ENCODE measurements around the gene PICALM.

Gene PICALM

GRCh38 chr11:86069408-86070101 is 671 bp upstream of the PICALM start:
- in situ Hi-C loops (cut with HindIII; ENCODE audit: low pct_unique_long_range_greater_than_20kb, low sequenced_read_pairs): no loop called here
- peak in 1 of 2 experiments; percentile 65 for DNase-seq (ENCODE audit: low read depth in 1 of 2, low spot score in 1 of 2)
- TF ChIP-seq JUND (IDR thresholded peaks at IDR 0.05; ENCODE audit: low read depth): no peak

GRCh38 chr11:86068138-86068871 is 579 bp downstream of the PICALM start:
- peak in 1 of 2 experiments; percentile 47 for DNase-seq (ENCODE audit: low read depth in 1 of 2, low spot score in 1 of 2)
- TF ChIP-seq JUND (IDR thresholded peaks at IDR 0.05; ENCODE audit: low read depth): no peak
- in situ Hi-C loops (cut with HindIII; ENCODE audit: low pct_unique_long_range_greater_than_20kb, low sequenced_read_pairs): no loop called here

- no peak for TF ChIP-seq JUND (IDR thresholded peaks at IDR 0.05; ENCODE audit: low read depth)
- in situ Hi-C loops (cut with HindIII; ENCODE audit: low pct_unique_long_range_greater_than_20kb, low sequenced_read_pairs): no loop called here
- DNase-seq (ENCODE audit: low read depth in 1 of 2, low spot score in 1 of 2): no peak
Measured at GRCh38 chr11:86067851-86068137, 1.1 kb downstream of the PICALM start.

- peak in 1 of 2 experiments; percentile 31 for DNase-seq (ENCODE audit: low read depth in 1 of 2, low spot score in 1 of 2)
- no peak for TF ChIP-seq JUND (IDR thresholded peaks at IDR 0.05; ENCODE audit: low read depth)
- in situ Hi-C loops (cut with HindIII; ENCODE audit: low pct_unique_long_range_greater_than_20kb, low sequenced_read_pairs): no loop called here
Measured at GRCh38 chr11:86067009-86067850, 1.7 kb downstream of the PICALM start.

- no peak for TF ChIP-seq JUND (IDR thresholded peaks at IDR 0.05; ENCODE audit: low read depth)
- in situ Hi-C loops (cut with HindIII; ENCODE audit: low pct_unique_long_range_greater_than_20kb, low sequenced_read_pairs): no loop called here
- no peak for DNase-seq (ENCODE audit: low read depth in 1 of 2, low spot score in 1 of 2)
Measured at GRCh38 chr11:86066657-86067008, 2.3 kb downstream of the PICALM start.

GRCh38 chr11:86066033-86066432 is 2.9 kb downstream of the PICALM start:
- DNase-seq (ENCODE audit: low read depth in 1 of 2, low spot score in 1 of 2): no peak
- in situ Hi-C loops (cut with HindIII; ENCODE audit: low pct_unique_long_range_greater_than_20kb, low sequenced_read_pairs): no loop called here
- TF ChIP-seq JUND (IDR thresholded peaks at IDR 0.05; ENCODE audit: low read depth): no peak

GRCh38 chr11:86064220-86064803 is 4.6 kb downstream of the PICALM start:
- in situ Hi-C loops (cut with HindIII; ENCODE audit: low pct_unique_long_range_greater_than_20kb, low sequenced_read_pairs): no loop called here
- TF ChIP-seq JUND (IDR thresholded peaks at IDR 0.05; ENCODE audit: low read depth): no peak
- DNase-seq (ENCODE audit: low read depth in 1 of 2, low spot score in 1 of 2): no peak

- DNase-seq (ENCODE audit: low read depth in 1 of 2, low spot score in 1 of 2): no peak
- no peak for TF ChIP-seq JUND (IDR thresholded peaks at IDR 0.05; ENCODE audit: low read depth)
- in situ Hi-C loops (cut with HindIII; ENCODE audit: low pct_unique_long_range_greater_than_20kb, low sequenced_read_pairs): no loop called here
Measured at GRCh38 chr11:86063536-86063935, 5.3 kb downstream of the PICALM start.

GRCh38 chr11:86062719-86063118 is 6.2 kb downstream of the PICALM start:
- TF ChIP-seq JUND (IDR thresholded peaks at IDR 0.05; ENCODE audit: low read depth): no peak
- in situ Hi-C loops (cut with HindIII; ENCODE audit: low pct_unique_long_range_greater_than_20kb, low sequenced_read_pairs): no loop called here
- DNase-seq (ENCODE audit: low read depth in 1 of 2, low spot score in 1 of 2): no peak

GRCh38 chr11:86061483-86062205 is 7.2 kb downstream of the PICALM start:
- in situ Hi-C loops (cut with HindIII; ENCODE audit: low pct_unique_long_range_greater_than_20kb, low sequenced_read_pairs): no loop called here
- DNase-seq (ENCODE audit: low read depth in 1 of 2, low spot score in 1 of 2): no peak
- TF ChIP-seq JUND (IDR thresholded peaks at IDR 0.05; ENCODE audit: low read depth): no peak

- no peak for TF ChIP-seq JUND (IDR thresholded peaks at IDR 0.05; ENCODE audit: low read depth)
- no peak for DNase-seq (ENCODE audit: low read depth in 1 of 2, low spot score in 1 of 2)
- in situ Hi-C loops (cut with HindIII; ENCODE audit: low pct_unique_long_range_greater_than_20kb, low sequenced_read_pairs): no loop called here
Measured at GRCh38 chr11:86060544-86060943, 8.3 kb downstream of the PICALM start.

- in situ Hi-C loops (cut with HindIII; ENCODE audit: low pct_unique_long_range_greater_than_20kb, low sequenced_read_pairs): no loop called here
- TF ChIP-seq JUND (IDR thresholded peaks at IDR 0.05; ENCODE audit: low read depth): no peak
- DNase-seq (ENCODE audit: low read depth in 1 of 2, low spot score in 1 of 2): no peak
Measured at GRCh38 chr11:86058360-86058759, 10.5 kb downstream of the PICALM start.
